AG10803 (cell line): ENCODE measurements around the gene PDP2.

Experiments
- DNase-seq: peaks from one replicate; pipeline ENCODE4 v3.0.0; 2010; ENCODE audit warnings: low read depth
- H3K4me3 ChIP-seq: 2 replicates; pipeline ENCODE4 v1.5.1; 2011; ENCODE audit warnings: mild to moderate bottlenecking, low read length, control low read depth
- TF ChIP-seq, protein P1 (sequence below): conservative IDR thresholded peaks from 2 replicates; pipeline ENCODE4 v1.5.1; 2011; ENCODE audit warnings: mild to moderate bottlenecking, low read length, control low read depth, inconsistent platforms

The PDP2 gene

DNA sequence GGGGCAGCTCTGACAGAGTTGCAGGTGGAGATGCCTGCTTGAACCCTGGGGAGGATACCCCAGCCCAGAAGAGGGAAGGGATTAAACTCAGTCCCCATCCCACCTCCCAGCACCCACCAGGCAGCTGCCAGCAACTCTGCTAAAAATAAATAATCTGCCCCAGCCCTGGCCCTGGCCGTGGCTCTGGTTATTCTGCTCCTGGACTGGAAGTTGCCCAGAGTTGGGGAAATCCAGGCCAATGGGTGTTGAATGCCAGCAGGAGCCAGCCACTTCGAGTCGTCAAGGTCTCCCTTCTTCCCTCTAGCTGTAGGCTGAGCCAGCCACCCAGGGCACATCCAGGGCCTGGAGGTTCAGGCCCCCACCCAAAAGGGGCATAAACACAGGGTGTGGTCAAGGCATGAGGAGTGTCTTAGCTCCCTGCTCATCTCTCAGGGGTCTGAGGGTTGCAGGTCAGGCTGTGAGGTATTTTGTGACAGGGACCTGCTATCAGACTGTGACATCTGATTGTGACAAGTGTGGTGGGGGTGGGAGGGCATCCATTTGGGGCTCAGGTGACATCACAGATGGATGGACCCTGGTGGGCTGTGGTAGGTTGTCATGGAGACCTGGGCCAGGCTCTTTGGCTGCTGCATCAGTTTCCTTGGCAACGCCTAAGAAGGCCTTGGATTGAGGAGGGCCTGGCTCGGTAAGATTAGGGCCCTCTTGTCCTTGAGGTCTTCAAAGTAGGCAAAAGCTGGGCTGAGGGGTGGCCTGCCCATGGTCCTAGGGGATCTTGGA is 46.0 kb downstream of the PDP2 start:
- H3K4me3 ChIP-seq, result no peak overlapping the region
- TF ChIP-seq, protein P1, sequence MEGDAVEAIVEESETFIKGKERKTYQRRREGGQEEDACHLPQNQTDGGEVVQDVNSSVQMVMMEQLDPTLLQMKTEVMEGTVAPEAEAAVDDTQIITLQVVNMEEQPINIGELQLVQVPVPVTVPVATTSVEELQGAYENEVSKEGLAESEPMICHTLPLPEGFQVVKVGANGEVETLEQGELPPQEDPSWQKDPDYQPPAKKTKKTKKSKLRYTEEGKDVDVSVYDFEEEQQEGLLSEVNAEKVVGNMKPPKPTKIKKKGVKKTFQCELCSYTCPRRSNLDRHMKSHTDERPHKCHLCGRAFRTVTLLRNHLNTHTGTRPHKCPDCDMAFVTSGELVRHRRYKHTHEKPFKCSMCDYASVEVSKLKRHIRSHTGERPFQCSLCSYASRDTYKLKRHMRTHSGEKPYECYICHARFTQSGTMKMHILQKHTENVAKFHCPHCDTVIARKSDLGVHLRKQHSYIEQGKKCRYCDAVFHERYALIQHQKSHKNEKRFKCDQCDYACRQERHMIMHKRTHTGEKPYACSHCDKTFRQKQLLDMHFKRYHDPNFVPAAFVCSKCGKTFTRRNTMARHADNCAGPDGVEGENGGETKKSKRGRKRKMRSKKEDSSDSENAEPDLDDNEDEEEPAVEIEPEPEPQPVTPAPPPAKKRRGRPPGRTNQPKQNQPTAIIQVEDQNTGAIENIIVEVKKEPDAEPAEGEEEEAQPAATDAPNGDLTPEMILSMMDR, result no peak
- DNase-seq, result no peak

GRCh38 chr16:66926961-66927436 is 46.7 kb downstream of the PDP2 start:
- DNase-seq, result peak; percentile 94
- no peak overlapping the region for H3K4me3 ChIP-seq
- TF ChIP-seq, protein P1, result 0 out of 2 replicates have a peak, but pooled peaks have one; percentile 10

DNA sequence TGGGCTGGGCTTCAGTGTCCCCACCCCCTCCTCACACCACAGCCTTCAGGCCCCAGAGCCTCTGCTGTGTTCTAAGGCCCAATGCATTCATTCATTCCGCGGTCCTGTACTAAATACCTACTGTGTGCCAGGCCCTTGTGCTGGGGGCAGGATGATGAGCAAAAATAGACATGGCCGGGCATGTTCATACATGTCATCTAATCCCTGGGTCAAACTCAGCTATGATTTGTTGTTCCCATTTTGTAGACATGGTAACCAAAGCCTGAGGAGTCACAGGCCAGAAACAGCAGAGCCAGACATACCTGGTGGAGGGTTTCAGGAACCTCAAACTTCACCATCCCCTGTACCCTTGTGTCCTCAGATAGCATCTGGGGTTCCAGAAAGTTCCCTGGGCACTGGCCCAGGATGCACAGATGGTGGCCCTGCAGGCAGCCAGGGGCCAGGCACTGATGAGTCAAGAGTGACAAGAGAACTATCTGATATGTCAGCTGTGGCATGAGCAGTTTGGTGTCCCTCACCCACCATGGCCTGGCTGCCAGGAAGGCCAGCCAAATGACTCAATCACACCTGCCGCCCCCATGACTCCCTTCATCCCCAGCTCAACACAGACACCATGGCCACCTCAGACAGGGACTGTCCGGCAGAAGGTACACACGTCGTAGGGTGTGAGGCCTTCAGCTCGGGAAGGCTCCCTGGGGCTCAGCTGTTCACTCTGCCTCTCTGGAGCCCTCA is 47.8 kb downstream of the PDP2 start:
- TF ChIP-seq, protein P1, result no peak
- no peak overlapping the region for H3K4me3 ChIP-seq
- DNase-seq, result peak; percentile 41

DNA sequence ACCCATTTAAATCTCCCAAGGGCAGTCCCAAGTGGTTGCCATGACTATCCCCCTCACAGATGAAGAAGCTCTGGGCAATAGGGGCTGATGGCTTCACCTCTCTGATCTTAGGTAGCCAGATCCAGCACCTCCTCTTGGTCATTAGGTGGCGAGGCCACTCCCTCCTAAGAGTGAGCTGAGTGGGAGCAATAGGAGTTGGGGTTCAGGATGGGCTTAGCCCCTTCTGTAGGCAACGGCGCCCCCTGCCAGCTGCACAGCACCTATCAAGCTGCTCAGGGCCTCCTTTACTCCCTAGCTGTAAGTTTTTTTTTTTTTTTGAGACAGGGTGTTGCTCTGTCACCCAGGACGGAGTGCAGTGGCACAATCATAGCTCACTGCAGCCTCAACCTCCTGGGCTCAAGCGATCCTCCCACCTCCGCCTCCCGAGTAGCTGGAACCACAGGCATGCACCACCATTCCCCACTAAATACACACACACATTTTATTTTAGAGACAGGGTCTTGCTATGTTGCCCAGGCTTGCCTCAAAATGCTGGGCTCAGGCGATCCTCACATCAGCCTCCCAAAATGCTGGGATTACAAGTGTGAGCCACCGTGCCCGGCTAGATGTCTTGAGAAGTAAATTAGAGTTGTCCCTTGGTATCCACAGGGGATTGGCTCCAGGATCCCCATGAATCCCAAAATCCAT is 48.5 kb downstream of the PDP2 start:
- TF ChIP-seq, protein P1, result peak; percentile 33
- H3K4me3 ChIP-seq, result no peak overlapping the region
- DNase-seq, result peak; percentile 29

DNA sequence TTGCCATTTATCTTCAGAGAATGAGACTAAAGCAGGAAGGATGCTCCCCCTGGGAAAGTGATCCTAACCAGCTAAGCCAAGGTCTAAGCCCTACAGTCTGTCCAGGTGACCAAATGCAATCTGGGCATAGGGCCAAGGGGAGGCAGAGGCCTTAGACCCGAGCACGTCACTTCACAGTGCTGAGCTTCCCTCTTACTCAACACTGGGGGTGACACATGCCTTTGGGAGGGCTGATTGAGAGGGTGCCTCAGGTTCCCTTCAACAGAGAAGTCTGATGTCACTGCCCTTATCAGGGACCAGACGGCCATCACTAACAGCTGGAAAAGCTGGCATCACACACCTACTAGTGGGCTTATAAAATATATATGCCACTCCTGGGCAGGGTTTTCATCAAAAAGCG is 49.9 kb downstream of the PDP2 start:
- TF ChIP-seq, protein P1, result no peak
- no peak overlapping the region for H3K4me3 ChIP-seq
- peak; percentile 29 for DNase-seq

DNA sequence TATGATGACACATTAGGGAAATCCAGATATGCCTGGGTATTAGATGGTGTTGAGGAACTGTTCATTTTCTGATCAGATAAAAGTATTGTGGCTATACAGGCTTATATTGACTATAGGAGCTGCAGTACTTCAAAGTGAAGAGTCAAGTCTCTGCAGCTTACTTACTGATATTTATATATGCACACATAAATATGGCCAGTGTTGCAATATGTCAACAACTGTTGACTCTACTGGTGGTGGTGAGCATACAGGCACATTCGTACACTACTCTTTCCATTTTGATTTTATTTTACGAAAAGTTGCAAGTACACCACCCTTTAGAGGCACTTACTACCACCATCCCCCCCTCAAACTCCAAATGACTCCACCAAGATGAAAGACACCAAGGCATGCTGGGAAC is 51.4 kb downstream of the PDP2 start:
- DNase-seq, result no peak
- no peak overlapping the region for H3K4me3 ChIP-seq
- TF ChIP-seq, protein P1, result no peak
